ENCODE data around the gene REV1. TPM values are rescaled to one million over a fixed set of nuclear protein-coding genes. Genes with fewer than 3 reads are reported as not detected.
A peak's percentile ranks its signal among the peaks of the same experiment; 100 is the strongest.

The REV1 gene
- 44.0 TPM for polyA plus RNA-seq
- long read RNA-seq, donor 1, partial matches to known transcripts, result 0 of 1 reads
- long read RNA-seq, donor 1, other reads (novel, unspliced or antisense), result 0 of 1 reads
- long read RNA-seq, donor 2, partial matches to known transcripts, result 0 of 4 reads
- long read RNA-seq, donor 2, other reads (novel, unspliced or antisense), result 0 of 4 reads
- long read RNA-seq, donor 3, result 0 reads
- long read RNA-seq, donor 4, result 0 reads
- long read RNA-seq, donor 5, full-length matches to known transcripts, result 4 of 4 reads
- long read RNA-seq, donor 5, partial matches to known transcripts, result 0 of 4 reads
- long read RNA-seq, donor 5, other reads (novel, unspliced or antisense), result 0 of 4 reads
- long read RNA-seq, donor 6, partial matches to known transcripts, result 13 of 13 reads
- long read RNA-seq, donor 6, other reads (novel, unspliced or antisense), result 0 of 13 reads
- long read RNA-seq, donor 7, partial matches to known transcripts, result 0 of 3 reads
- long read RNA-seq, donor 7, other reads (novel, unspliced or antisense), result 0 of 3 reads
- long read RNA-seq, donor 8, partial matches to known transcripts, result 0 of 2 reads
- long read RNA-seq, donor 8, other reads (novel, unspliced or antisense), result 0 of 2 reads
- long read RNA-seq, donor 9, result 0 reads
- long read RNA-seq, donor 10, partial matches to known transcripts, result 0 of 2 reads
- long read RNA-seq, donor 10, other reads (novel, unspliced or antisense), result 0 of 2 reads
- long read RNA-seq, donor 11, partial matches to known transcripts, result 0 of 1 reads
- long read RNA-seq, donor 11, other reads (novel, unspliced or antisense), result 0 of 1 reads

DNA sequence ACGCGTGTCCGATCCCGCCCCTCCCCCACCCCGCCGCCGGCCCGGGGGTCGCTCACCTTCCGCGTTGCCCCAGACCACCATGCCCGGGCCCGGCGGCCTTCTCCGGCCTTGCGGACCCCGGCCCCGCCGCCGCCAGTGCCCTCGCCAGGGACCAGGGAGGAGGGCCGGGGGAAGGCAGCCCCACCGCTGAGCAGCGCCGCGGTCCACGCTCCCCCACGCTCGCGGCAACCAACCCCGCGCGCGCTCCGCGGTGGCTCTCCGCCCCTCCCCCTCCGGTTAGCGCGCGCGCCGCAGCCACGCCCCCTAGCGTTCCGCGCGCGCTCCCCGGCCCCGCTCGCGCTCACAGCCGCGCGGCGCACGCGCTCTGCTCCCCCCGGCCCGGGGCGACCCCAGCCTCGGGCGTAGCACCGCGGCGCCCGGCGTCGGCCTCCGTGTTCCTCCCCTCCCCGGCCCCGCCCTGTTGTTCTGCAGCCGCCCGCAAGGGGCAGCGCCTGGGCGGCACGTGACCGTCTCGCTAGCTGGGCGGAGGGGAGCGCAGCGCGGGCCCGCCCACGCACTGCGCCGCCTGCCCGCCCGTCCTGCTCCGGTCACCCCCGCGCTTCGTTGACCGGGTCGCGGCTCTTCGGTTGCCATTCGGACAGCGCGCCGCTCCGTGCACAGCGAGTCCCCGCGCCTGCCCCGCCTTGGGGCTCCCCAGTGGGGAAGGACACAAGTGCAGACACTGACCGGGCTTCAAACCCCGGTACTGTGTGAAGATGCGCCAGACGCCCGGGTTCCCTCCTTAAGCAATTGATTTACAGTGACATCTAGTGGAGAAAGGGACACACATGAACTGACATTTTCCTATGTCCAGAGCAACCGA lies at the start of gene REV1:
Gene REV1, minus strand, starts transcription at position 257 of the 862 bp plus-strand sequence. CDS start 25,042 bp downstream, outside the sequence.
- no peaks in the 10 kb centered on the region for H3K36me3 ChIP-seq (ENCODE audit: control insufficient read depth, insufficient read depth, low read length)
- peaks cover 4% of the 10 kb centered on the region for H3K4me1 ChIP-seq (ENCODE audit: control insufficient read depth, insufficient read depth, low read length)
- H3K4me3 ChIP-seq (ENCODE audit: low read length), result peak within 1 kb of the TSS; percentile 92
- peak; percentile 96 to 98 for DNase-seq
- H3K9me3 ChIP-seq (ENCODE audit: control insufficient read depth, low read depth, low read length), result no peaks in the 10 kb centered on the region
- no peaks in the 10 kb centered on the region for H3K27me3 ChIP-seq (ENCODE audit: control insufficient read depth, insufficient read depth, low read length)
- H3K27ac ChIP-seq (ENCODE audit: low read length), result peak within 1 kb of the TSS; percentile 90
- WGBS (ENCODE audit: insufficient coverage, low lambda C conversion rate), result no CpG with 5 or more reads among the region's 113 CpGs

DNA sequence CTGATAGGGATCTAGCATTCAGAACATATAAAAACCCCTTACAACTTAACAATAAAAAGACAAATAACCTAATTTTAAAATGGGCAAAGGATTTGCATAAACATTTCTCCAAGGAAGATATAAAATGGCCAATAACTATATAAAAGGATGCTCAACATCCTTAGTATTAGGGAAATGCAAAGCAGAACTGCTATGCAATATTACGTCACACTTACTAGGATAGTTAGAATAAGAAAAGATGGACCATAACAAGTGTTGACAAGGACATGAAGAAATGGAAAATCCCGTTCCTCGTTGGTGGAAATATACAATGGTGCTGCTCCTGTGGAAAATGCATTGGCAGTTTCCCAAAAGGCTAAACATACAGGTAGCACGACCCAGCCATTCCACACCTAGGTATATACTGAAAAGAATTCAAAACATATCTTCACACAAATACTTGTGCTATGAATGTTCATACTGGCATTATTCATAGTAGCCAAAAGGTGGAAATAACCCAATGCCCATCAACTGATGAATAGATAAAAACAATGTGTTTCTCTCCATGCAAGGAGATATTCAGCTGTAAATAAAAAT lies 48.2 kb upstream of the REV1 start:
- Histone ChIP-seq H3K4me3 (ENCODE audit: low read length) (no peak overlapping the region), H3K36me3 (ENCODE audit: control insufficient read depth, insufficient read depth, low read length) (no peaks in the 10 kb centered on the region), H3K4me1 (ENCODE audit: control insufficient read depth, insufficient read depth, low read length) (no peaks in the 10 kb centered on the region), H3K27me3 (ENCODE audit: control insufficient read depth, insufficient read depth, low read length) (no peaks in the 10 kb centered on the region), H3K9me3 (ENCODE audit: control insufficient read depth, low read depth, low read length) (no peaks in the 10 kb centered on the region), H3K27ac (ENCODE audit: low read length) (no peak overlapping the region)
- no peak for DNase-seq
- WGBS (ENCODE audit: insufficient coverage, low lambda C conversion rate), result 100% methylated on average over 1 of the region's 4 CpGs

- no peak overlapping the region for H3K4me3 ChIP-seq (ENCODE audit: low read length)
- H3K9me3 ChIP-seq (ENCODE audit: control insufficient read depth, low read depth, low read length), result no peaks in the 10 kb centered on the region
- no peaks in the 10 kb centered on the region for H3K4me1 ChIP-seq (ENCODE audit: control insufficient read depth, insufficient read depth, low read length)
- no peak overlapping the region for H3K27ac ChIP-seq (ENCODE audit: low read length)
- no CpG with 5 or more reads among the region's 2 CpGs for WGBS (ENCODE audit: insufficient coverage, low lambda C conversion rate)
- peak in 1 of 2 donors; percentile 6 for DNase-seq
- no peaks in the 10 kb centered on the region for H3K27me3 ChIP-seq (ENCODE audit: control insufficient read depth, insufficient read depth, low read length)
- H3K36me3 ChIP-seq (ENCODE audit: control insufficient read depth, insufficient read depth, low read length), result no peaks in the 10 kb centered on the region
Measured at GRCh38 chr2:99524056-99524455, 34.2 kb upstream of the REV1 start.

GRCh38 chr2:99522157-99522556 lies 32.3 kb upstream of the REV1 start:
- Histone ChIP-seq H3K36me3 (ENCODE audit: control insufficient read depth, insufficient read depth, low read length) (no peaks in the 10 kb centered on the region), H3K9me3 (ENCODE audit: control insufficient read depth, low read depth, low read length) (no peaks in the 10 kb centered on the region), H3K27ac (ENCODE audit: low read length) (no peak overlapping the region), H3K4me1 (ENCODE audit: control insufficient read depth, insufficient read depth, low read length) (no peaks in the 10 kb centered on the region), H3K4me3 (ENCODE audit: low read length) (no peak overlapping the region), H3K27me3 (ENCODE audit: control insufficient read depth, insufficient read depth, low read length) (peaks cover 4% of the 10 kb centered on the region)
- DNase-seq, result no peak
- WGBS (ENCODE audit: insufficient coverage, low lambda C conversion rate), result no CpG with 5 or more reads among the region's 2 CpGs

DNA sequence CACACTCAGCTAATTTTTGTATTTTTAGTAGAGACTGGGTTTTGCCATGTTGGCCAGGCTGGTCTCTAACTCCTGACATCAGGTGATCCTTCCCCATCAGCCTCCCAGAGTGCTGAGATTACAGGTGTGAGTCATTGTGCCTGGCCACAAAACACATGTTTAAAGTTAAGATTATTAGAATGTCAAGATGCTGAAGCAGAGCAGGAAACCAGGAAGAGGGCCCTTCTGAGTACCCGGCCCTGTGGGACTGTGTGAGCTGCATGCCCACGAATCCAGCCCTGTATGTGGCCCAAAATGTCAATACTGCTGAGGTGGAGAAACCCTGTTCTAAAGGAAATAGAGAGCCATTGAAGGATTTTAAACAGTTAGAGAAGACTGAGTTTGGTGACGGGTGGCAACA lies 31.0 kb upstream of the REV1 start:
- Histone ChIP-seq H3K27ac (ENCODE audit: low read length) (no peak overlapping the region), H3K36me3 (ENCODE audit: control insufficient read depth, insufficient read depth, low read length) (no peaks in the 10 kb centered on the region), H3K4me3 (ENCODE audit: low read length) (no peak overlapping the region), H3K4me1 (ENCODE audit: control insufficient read depth, insufficient read depth, low read length) (no peaks in the 10 kb centered on the region), H3K9me3 (ENCODE audit: control insufficient read depth, low read depth, low read length) (no peaks in the 10 kb centered on the region), H3K27me3 (ENCODE audit: control insufficient read depth, insufficient read depth, low read length) (peaks cover 4% of the 10 kb centered on the region)
- 55% methylated on average over 2 of the region's 3 CpGs for WGBS (ENCODE audit: insufficient coverage, low lambda C conversion rate)
- DNase-seq, result no peak

GRCh38 chr2:99520195-99520594 lies 30.4 kb upstream of the REV1 start:
- Histone ChIP-seq H3K4me3 (ENCODE audit: low read length) (no peak overlapping the region), H3K27ac (ENCODE audit: low read length) (no peak overlapping the region), H3K9me3 (ENCODE audit: control insufficient read depth, low read depth, low read length) (no peaks in the 10 kb centered on the region), H3K4me1 (ENCODE audit: control insufficient read depth, insufficient read depth, low read length) (no peaks in the 10 kb centered on the region), H3K36me3 (ENCODE audit: control insufficient read depth, insufficient read depth, low read length) (no peaks in the 10 kb centered on the region), H3K27me3 (ENCODE audit: control insufficient read depth, insufficient read depth, low read length) (peaks cover 4% of the 10 kb centered on the region)
- no CpG with 5 or more reads among the region's 4 CpGs for WGBS (ENCODE audit: insufficient coverage, low lambda C conversion rate)
- DNase-seq, result no peak

- H3K27me3 ChIP-seq (ENCODE audit: control insufficient read depth, insufficient read depth, low read length), result peaks cover 4% of the 10 kb centered on the region
- H3K4me3 ChIP-seq (ENCODE audit: low read length), result no peak overlapping the region
- no peak overlapping the region for H3K27ac ChIP-seq (ENCODE audit: low read length)
- H3K9me3 ChIP-seq (ENCODE audit: control insufficient read depth, low read depth, low read length), result no peaks in the 10 kb centered on the region
- no peaks in the 10 kb centered on the region for H3K36me3 ChIP-seq (ENCODE audit: control insufficient read depth, insufficient read depth, low read length)
- no peak for DNase-seq
- WGBS (ENCODE audit: insufficient coverage, low lambda C conversion rate), result no CpG with 5 or more reads among the region's 4 CpGs
- no peaks in the 10 kb centered on the region for H3K4me1 ChIP-seq (ENCODE audit: control insufficient read depth, insufficient read depth, low read length)
Measured at GRCh38 chr2:99514357-99514756, 24.5 kb upstream of the REV1 start.

DNA sequence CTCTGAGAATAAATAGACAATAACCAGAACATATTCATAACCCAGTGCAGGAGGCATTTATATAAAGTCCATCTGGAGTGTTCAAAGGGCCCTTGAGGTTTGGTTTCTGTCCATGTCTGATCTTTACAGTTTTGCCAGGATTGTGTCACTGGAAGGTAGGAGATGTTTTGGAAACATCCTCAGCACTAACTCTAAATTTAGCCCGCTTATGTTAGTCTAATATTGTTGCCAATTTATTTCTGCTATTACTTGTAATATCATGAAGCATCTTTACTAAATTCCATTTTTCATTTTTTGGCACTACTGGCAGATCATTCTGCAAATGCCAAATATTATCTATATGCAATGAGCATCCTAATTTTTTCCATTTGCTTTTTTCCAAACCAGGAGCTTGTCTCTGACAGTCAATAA lies 22.4 kb upstream of the REV1 start:
- WGBS (ENCODE audit: insufficient coverage, low lambda C conversion rate), result no CpG with 5 or more reads among the region's 1 CpG
- no peaks in the 10 kb centered on the region for H3K36me3 ChIP-seq (ENCODE audit: control insufficient read depth, insufficient read depth, low read length)
- H3K9me3 ChIP-seq (ENCODE audit: control insufficient read depth, low read depth, low read length), result no peaks in the 10 kb centered on the region
- H3K27me3 ChIP-seq (ENCODE audit: control insufficient read depth, insufficient read depth, low read length), result no peaks in the 10 kb centered on the region
- H3K4me3 ChIP-seq (ENCODE audit: low read length), result no peak overlapping the region
- no peaks in the 10 kb centered on the region for H3K4me1 ChIP-seq (ENCODE audit: control insufficient read depth, insufficient read depth, low read length)
- peak in 1 of 2 donors; percentile 14 for DNase-seq
- H3K27ac ChIP-seq (ENCODE audit: low read length), result no peak overlapping the region

DNA sequence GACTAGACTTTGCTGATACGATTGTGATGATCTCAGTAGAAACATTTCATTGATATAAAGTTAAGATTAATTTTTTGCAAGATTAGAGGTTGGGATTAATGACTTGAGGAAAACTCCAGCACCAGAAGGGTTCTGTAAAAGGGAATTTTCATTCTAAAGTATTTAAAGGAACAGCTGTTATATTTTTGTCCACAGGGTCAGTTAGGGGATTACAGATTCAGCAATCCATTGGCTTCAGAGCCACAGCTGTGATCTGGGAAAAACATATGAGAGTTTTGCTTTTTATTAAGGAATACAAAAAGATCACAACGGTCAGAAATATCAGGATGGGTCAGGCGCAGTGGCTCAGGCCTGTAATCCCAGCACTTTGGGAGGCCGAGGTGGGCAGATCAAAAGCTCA lies 19.6 kb upstream of the REV1 start:
- Histone ChIP-seq H3K4me1 (ENCODE audit: control insufficient read depth, insufficient read depth, low read length) (no peaks in the 10 kb centered on the region), H3K9me3 (ENCODE audit: control insufficient read depth, low read depth, low read length) (no peaks in the 10 kb centered on the region), H3K4me3 (ENCODE audit: low read length) (no peak overlapping the region), H3K36me3 (ENCODE audit: control insufficient read depth, insufficient read depth, low read length) (no peaks in the 10 kb centered on the region), H3K27ac (ENCODE audit: low read length) (no peak overlapping the region), H3K27me3 (ENCODE audit: control insufficient read depth, insufficient read depth, low read length) (no peaks in the 10 kb centered on the region)
- DNase-seq, result no peak
- 80% methylated on average over 3 of the region's 4 CpGs for WGBS (ENCODE audit: insufficient coverage, low lambda C conversion rate)
